Loucy (cell line): ENCODE results near the gene HPSE2.

Source experiments
- H2AFZ ChIP-seq: fragments of 200-600 bp; sonication (generic); 2 replicates; pipeline ENCODE4 v1.6.0; 2016; ENCODE audit warnings: antibody characterized with exemption, mild to moderate bottlenecking, low read length, moderate library complexity
- H3F3A ChIP-seq: fragments of 200-600 bp; 2 replicates; pipeline ENCODE4 v1.6.0; 2016; ENCODE audit warnings: antibody characterized with exemption, low read depth, mild to moderate bottlenecking
- H3K27me3 ChIP-seq: fragments of 200-600 bp; sonication (generic); 2 replicates; pipeline ENCODE4 v1.6.1; 2014; ENCODE audit warnings: low read length, mild to moderate bottlenecking; ENCODE audit not compliant: insufficient read depth, poor library complexity, severe bottlenecking
- H3K36me3 ChIP-seq: fragments of 200-600 bp; sonication (generic); 2 replicates; pipeline ENCODE4 v1.6.1; 2016; ENCODE audit warnings: low read length; ENCODE audit not compliant: insufficient read depth
- H3K4me1 ChIP-seq: fragments of 200-600 bp; sonication (generic); 2 replicates; pipeline ENCODE4 v1.5.1; 2014; ENCODE audit warnings: low read length, mild to moderate bottlenecking; ENCODE audit not compliant: insufficient read depth, poor library complexity, severe bottlenecking
- H3K4me2 ChIP-seq: fragments of 200-600 bp; sonication (generic); 2 replicates; pipeline ENCODE4 v1.6.0; 2014; ENCODE audit warnings: antibody characterized with exemption, low read length, low read depth, mild to moderate bottlenecking; ENCODE audit not compliant: poor library complexity, severe bottlenecking
- H3K4me3 ChIP-seq: fragments of 200-600 bp; sonication (generic); 2 replicates; pipeline ENCODE4 v1.5.1; 2014; ENCODE audit warnings: low read length, mild to moderate bottlenecking, mixed read lengths; ENCODE audit not compliant: poor library complexity, severe bottlenecking
- H3K79me2 ChIP-seq: fragments of 200-600 bp; sonication (generic); 2 replicates; pipeline ENCODE4 v1.6.1; 2014; ENCODE audit warnings: low read length; ENCODE audit not compliant: insufficient read depth
- H3K9ac ChIP-seq: fragments of 200-600 bp; sonication (generic); 2 replicates; pipeline ENCODE4 v1.6.0; 2014; ENCODE audit warnings: mild to moderate bottlenecking, low read depth, low read length, moderate library complexity; ENCODE audit not compliant: poor library complexity, severe bottlenecking
- H3K9me2 ChIP-seq: fragments of 200-600 bp; sonication (generic); replicated peaks from 2 replicates; pipeline ENCODE4 v1.6.1; 2016; ENCODE audit warnings: low read depth, low read length, mixed read lengths
- H3K9me3 ChIP-seq: fragments of 200-600 bp; sonication (generic); 2 replicates; pipeline ENCODE4 v1.6.1; 2014; ENCODE audit warnings: mild to moderate bottlenecking, antibody characterized with exemption, low read length, low read depth; ENCODE audit not compliant: insufficient read depth
- H4K20me1 ChIP-seq: fragments of 200-600 bp; sonication (generic); 2 replicates; pipeline ENCODE4 v1.6.0; 2014; ENCODE audit warnings: antibody characterized with exemption, low read length, mild to moderate bottlenecking; ENCODE audit not compliant: insufficient read depth, poor library complexity, severe bottlenecking
- CTCF ChIP-seq: fragments of 200-600 bp; sonication (generic); conservative IDR thresholded peaks from 2 replicates; pipeline ENCODE4 v1.5.1; 2014; ENCODE audit warnings: mild to moderate bottlenecking, antibody characterized with exemption, low read length
- EZH2phosphoT487 ChIP-seq: fragments of 200-600 bp; IDR thresholded peaks from 2 replicates; pipeline ENCODE4 v1.6.1; 2018; ENCODE audit warnings: antibody characterized with exemption, mild to moderate bottlenecking, moderate library complexity, borderline replicate concordance

The HPSE2 gene

GRCh38 chr10:98610301-98610700 is 625.4 kb downstream of the HPSE2 start:
- Histone ChIP-seq H3K4me2 (no peak overlapping the region), H3K79me2 (no peaks in the 10 kb centered on the region), H3K9me3 (no peaks in the 10 kb centered on the region), H3K4me1 (no peaks in the 10 kb centered on the region), H3K4me3 (no peak overlapping the region), H3K9me2 (no peaks in the 10 kb centered on the region), H3K27me3 (no peaks in the 10 kb centered on the region), H2AFZ (no peak overlapping the region), H3K36me3 (no peaks in the 10 kb centered on the region), H4K20me1 (no peaks in the 10 kb centered on the region), H3K9ac (no peak overlapping the region), H3F3A (no peaks in the 10 kb centered on the region)
- TF ChIP-seq EZH2phosphoT487 (no peak), CTCF (no peak)

- TF ChIP-seq EZH2phosphoT487: no peak
- TF ChIP-seq CTCF: no peak
- H2AFZ ChIP-seq: no peak overlapping the region
- H3K4me3 ChIP-seq: no peak overlapping the region
Observed at GRCh38 chr10:98609265-98609664, 626.4 kb downstream of the HPSE2 start.

GRCh38 chr10:98608411-98608810 is 627.2 kb downstream of the HPSE2 start:
- H3K36me3 ChIP-seq: no peaks in the 10 kb centered on the region
- no peaks in the 10 kb centered on the region for H3K9me3 ChIP-seq
- no peaks in the 10 kb centered on the region for H3F3A ChIP-seq
- H3K79me2 ChIP-seq: no peaks in the 10 kb centered on the region
- H3K4me3 ChIP-seq: no peak overlapping the region
- no peak for TF ChIP-seq EZH2phosphoT487
- TF ChIP-seq CTCF: no peak
- no peaks in the 10 kb centered on the region for H4K20me1 ChIP-seq
- H3K4me2 ChIP-seq: no peak overlapping the region
- H3K4me1 ChIP-seq: no peaks in the 10 kb centered on the region
- H2AFZ ChIP-seq: no peak overlapping the region
- no peaks in the 10 kb centered on the region for H3K9me2 ChIP-seq
- no peak overlapping the region for H3K9ac ChIP-seq
- no peaks in the 10 kb centered on the region for H3K27me3 ChIP-seq

More at GRCh38 chr10:98609265-98609664, 626.4 kb downstream of the HPSE2 start:
- H3K4me2 ChIP-seq: no peak overlapping the region
- no peaks in the 10 kb centered on the region for H3K27me3 ChIP-seq
- H3K9me2 ChIP-seq: no peaks in the 10 kb centered on the region
- H3K9me3 ChIP-seq: no peaks in the 10 kb centered on the region
- no peaks in the 10 kb centered on the region for H3K36me3 ChIP-seq
- H4K20me1 ChIP-seq: no peaks in the 10 kb centered on the region
- H3K9ac ChIP-seq: no peak overlapping the region
- H3K79me2 ChIP-seq: no peaks in the 10 kb centered on the region
- no peaks in the 10 kb centered on the region for H3F3A ChIP-seq
- H3K4me1 ChIP-seq: no peaks in the 10 kb centered on the region
